ENCODE data around the gene GORASP2.

DNA sequence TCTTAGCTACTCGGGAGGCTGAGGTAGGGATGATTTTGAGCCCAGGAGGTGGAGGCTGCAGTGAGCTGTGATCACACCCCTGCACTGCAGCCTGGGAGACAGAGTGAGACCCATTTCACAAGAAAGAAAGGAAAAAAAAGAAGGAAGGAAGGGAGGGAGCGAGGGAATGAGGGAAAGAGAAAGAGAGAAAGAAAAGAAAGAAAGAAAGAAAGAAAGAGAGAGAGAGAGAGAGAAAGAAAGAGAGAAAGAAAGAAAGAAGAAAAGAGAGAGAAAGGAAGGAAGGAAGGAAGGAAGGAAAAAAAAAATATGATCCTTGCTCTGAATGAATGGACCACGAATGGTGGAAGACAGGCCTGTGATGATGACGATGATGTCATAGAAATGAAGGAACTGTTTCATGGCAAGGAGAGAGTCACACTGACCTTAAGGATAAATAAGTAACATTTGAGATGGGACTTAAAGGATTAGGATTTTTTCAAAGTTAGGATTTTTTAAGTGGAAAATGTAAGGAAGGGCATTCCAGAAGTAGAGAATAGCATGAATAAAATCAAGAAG, 2.2 kb upstream of the GORASP2 start:
- TF ChIP-seq ZNF274 (IDR thresholded peaks at IDR 0.05; ENCODE audit: low read depth, low read length) (no peak), YY1 (IDR thresholded peaks at IDR 0.05; ENCODE audit: insufficient read depth, insufficient read length) (no peak), SUZ12 (IDR thresholded peaks at IDR 0.05; ENCODE audit: extremely low read depth, insufficient read depth, insufficient read length) (no peak)

Measured in NT2/D1 (cell line).